ENCODE results near the gene DNAH1. TPM values are rescaled to one million over a fixed set of nuclear protein-coding genes. Genes with fewer than 3 reads are reported as not detected.

Gene DNAH1
- total RNA-seq, 1 donor from 2014 or later = 2.6 TPM

DNA sequence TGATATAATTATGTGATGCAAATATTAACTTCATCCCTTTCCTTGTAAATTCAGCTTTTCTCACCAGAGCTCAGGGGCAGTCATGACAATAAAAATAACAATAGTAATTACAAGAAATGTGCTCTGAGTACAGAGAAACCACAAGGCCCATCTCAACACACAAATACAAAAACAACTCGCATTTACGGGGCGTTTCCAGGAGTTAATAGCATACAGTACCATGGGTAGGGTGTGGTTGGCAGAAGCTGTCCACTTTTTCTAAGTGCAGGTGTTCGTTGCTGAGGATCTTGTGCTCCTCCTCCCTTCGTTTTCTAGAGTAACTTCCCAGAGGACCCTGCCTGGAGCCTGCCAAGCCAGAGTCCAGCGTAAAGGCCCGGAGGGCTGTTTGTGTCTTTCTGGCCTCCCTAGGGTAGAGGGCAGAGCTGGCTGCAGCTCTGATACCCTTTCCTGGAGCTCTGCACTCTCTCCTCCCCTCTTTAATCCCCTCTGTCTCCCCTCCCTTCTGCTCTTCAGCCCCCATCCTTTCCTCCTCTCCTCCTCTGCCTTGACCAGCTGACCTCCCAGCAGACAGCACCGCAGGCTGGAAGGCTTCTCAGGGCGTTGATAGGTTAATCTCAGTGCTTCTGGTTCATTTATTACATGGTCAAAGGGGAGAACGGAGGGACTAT, 117.3 kb downstream of the DNAH1 start:
- DNase-seq (ENCODE audit: low read depth in 2 of 2) = no peak

- DNase-seq (ENCODE audit: low read depth in 2 of 2) = no peak
These were observed 117.9 kb downstream of the DNAH1 start for GRCh38 chr3:52433996-52434479.

DNA sequence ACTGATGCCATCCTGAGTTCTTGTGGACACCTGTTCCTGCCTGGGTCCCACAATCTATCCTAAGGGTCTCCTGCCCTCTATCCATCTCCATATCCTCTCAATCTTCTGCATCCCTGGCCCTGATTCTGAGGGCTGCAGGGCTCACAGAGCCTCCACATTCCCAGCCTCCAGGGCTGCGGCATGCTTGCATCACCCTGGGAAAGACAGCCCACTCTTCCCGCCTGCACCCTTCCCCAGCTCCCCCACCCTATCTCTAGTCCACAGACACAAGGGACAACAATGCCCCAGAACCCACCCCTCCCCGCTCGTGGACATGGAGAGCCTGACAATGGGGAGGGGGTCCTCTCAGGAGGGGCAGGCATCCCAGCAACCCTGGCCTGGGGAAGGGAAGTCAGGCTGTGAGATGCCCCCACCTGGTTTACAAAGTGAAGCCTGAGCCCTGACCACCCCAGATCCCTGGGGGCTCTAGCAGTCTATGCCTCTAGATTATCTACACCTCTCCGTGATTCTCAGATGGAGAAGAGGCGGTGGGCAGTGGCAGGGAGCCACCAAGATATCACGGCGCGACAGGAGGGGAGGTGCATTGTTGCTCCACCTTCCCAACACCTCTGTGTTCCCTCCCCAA, 118.5 kb downstream of the DNAH1 start:
- no peak for DNase-seq (ENCODE audit: low read depth in 2 of 2)

GRCh38 chr3:52435246-52436101, 119.4 kb downstream of the DNAH1 start:
- no peak for DNase-seq (ENCODE audit: low read depth in 2 of 2)

DNA sequence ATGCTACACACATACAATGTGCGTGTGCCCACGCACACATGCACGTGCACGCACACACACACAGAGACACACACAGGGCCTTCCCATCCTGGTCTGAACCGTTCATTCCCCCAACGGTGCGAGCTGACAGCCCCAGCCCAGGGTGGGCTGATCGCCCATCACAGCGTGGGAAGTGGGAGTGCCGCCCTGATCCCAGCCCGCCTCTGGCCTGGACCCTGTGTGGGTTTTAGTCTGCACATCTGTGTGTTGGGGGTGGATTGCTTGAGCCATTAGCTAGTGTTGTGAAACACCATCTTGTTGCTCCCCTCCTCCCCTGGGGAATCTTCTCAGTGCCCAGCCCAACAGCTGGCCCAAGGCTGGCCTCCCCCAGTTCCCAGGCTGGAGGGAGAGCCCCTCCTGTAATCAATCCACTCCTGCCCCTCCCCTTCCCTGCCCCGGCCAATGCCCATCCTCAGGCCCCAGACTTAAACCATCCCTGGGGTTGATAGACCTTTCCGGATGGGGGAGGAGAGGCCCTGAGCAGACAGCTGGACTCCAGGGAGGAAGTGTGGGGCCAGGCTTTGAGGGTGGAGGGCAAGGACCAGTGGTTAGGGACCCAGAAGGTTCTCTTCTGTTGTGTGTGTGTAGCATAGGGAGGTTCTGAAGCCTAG, 120.5 kb downstream of the DNAH1 start:
- DNase-seq (ENCODE audit: low read depth in 2 of 2) = peak in 1 of 2 donors; percentile 30

- DNase-seq (ENCODE audit: low read depth in 2 of 2) = peak in 1 of 2 donors; percentile 39
These were observed 121.4 kb downstream of the DNAH1 start for GRCh38 chr3:52437326-52438103.

DNA sequence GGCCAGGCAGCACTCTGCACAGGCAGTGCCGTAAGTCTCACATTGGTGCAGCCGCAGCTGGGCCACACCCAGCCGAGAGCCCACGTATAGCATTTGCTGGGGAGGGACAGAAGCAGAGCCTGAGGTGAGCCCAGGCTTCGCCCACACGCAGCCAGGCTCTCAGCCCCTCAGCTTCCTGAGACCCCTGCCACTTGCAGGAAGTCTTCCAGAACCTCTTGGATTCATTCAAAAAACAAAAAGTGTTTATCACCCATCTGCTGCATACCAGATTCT, 121.9 kb downstream of the DNAH1 start:
- DNase-seq (ENCODE audit: low read depth in 2 of 2) = no peak

- DNase-seq (ENCODE audit: low read depth in 2 of 2) = no peak
These were observed 122.7 kb downstream of the DNAH1 start for GRCh38 chr3:52438579-52439425.

DNA sequence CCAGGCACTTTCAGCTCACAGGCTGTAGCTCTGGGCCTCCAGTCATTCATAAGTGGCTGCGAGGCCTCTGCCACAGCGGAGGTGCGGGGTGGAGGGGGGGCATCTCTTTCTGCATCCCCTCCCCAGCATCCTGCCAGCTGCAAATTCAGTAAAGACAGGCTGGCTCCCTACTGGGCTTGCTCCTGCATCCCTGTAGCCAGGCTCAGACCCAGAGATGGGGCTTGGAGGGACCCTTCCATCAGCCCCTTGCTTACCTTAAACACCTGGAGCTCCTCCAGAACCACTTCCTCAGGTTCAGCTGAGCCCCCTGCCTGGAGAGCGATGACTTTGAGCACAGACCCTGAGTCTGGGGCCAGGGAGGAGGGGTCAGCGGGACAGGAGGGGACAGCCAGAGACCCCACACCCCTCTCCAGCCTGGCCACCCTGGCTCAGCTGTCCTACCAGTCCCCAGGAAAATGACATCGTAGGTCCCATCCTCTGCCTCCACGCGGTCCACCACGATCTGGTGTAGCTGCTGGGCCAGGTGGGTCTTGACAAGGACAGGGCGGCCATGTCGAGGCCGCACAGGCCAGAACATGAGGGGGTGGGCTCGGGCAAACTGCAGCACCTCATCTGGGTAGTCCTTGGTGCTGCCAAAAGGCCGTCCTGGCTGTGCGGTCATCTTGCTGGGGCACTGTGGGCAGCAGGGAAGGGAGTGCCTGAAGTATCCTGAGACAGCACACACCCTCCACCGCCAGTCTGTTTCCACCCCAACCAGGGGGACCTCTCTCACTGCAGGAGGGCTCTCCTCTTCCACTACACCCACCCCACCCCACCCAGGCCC, 123.5 kb downstream of the DNAH1 start:
- no peak for DNase-seq (ENCODE audit: low read depth in 2 of 2)

- DNase-seq (ENCODE audit: low read depth in 2 of 2) = no peak
These were observed 124.1 kb downstream of the DNAH1 start for GRCh38 chr3:52440249-52440551.

- no peak for DNase-seq (ENCODE audit: low read depth in 2 of 2)
These were observed 124.6 kb downstream of the DNAH1 start for GRCh38 chr3:52440671-52441070.

- no peak for DNase-seq (ENCODE audit: low read depth in 2 of 2)
These were observed 125.1 kb downstream of the DNAH1 start for GRCh38 chr3:52441091-52441771.

DNA sequence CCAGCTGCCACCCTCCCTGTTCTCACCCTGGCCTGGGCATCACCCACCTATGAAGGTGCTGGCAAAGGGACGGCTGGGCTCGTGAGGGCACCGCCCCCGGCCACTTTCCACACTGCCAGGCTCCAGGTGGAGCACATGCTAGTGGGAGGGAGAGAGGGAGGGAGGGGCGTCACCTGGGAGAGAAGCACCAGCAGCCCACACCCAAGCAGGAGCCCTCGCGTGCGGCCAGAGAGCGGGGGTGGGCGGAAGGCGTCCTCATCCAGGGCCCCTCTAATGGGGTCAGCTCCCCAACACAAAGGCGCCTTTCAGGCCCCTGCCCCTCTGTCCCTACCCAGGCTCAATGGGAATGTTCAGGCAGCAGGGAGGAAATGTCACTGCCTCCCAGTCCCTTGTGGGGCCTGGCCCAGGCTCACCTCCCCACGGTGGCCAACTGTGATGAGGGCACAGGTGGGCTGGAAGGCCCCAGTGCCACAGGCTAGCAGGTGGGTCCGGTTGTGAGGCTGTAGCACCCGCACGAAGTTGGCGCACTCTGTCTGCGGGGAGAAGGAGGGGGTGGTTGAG, 125.7 kb downstream of the DNAH1 start:
- DNase-seq (ENCODE audit: low read depth in 2 of 2) = no peak

- DNase-seq (ENCODE audit: low read depth in 2 of 2) = no peak
These were observed 126.5 kb downstream of the DNAH1 start for GRCh38 chr3:52442409-52443267.

GRCh38 chr3:52443268-52443610, 127.1 kb downstream of the DNAH1 start:
- no peak for DNase-seq (ENCODE audit: low read depth in 2 of 2)

GRCh38 chr3:52443791-52444687, 127.9 kb downstream of the DNAH1 start:
- no peak for DNase-seq (ENCODE audit: low read depth in 2 of 2)
